ENCODE measurements around the gene CEP128.

CEP128 gene

DNA sequence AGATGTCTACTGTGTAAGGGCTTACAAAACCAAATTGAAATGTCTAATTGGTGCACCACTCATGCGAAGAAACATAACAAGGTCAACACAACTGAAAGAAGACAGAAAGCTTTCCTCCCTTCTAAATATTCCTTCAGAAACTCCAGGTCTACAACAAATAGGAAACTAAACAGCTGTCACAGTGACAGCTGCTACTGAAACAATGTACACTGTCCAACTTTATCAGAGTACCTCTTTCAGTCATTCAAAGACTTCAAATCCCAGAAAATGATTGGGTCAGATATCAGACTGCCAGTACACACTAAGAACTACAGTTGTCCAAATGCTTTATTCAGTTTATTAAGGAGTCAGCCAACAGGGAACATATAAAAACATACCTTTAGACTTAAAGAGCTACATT lies 35.2 kb downstream of the CEP128 start:
- TF ChIP-seq, protein P1, sequence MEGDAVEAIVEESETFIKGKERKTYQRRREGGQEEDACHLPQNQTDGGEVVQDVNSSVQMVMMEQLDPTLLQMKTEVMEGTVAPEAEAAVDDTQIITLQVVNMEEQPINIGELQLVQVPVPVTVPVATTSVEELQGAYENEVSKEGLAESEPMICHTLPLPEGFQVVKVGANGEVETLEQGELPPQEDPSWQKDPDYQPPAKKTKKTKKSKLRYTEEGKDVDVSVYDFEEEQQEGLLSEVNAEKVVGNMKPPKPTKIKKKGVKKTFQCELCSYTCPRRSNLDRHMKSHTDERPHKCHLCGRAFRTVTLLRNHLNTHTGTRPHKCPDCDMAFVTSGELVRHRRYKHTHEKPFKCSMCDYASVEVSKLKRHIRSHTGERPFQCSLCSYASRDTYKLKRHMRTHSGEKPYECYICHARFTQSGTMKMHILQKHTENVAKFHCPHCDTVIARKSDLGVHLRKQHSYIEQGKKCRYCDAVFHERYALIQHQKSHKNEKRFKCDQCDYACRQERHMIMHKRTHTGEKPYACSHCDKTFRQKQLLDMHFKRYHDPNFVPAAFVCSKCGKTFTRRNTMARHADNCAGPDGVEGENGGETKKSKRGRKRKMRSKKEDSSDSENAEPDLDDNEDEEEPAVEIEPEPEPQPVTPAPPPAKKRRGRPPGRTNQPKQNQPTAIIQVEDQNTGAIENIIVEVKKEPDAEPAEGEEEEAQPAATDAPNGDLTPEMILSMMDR (IDR thresholded peaks at IDR 0.05; ENCODE audit: low read depth, low read length, missing control alignments) = no peak
- no peak overlapping the region for H3K4me3 ChIP-seq (replicated peaks; ENCODE audit: low read depth, low read length)
- DNase-seq (ENCODE audit: extremely low read depth, low read depth) = no peak

DNA sequence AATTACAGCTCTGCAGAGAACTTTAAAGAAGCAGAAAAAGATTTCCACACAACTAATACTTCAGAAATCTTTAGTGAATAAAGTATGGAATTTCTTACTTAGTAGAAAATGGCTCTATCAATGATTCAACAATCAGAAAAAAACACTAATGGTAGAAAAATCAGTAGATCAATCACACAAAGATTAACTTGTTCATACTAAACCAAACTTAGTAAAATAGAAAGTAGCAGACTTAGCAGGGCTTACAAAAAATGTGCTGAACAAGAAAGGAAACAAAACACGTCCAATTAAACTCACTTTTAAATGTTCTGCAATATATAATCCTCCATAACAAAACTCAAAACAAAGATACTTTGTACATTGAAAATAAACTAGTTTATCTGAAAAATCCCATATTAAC lies 38.9 kb downstream of the CEP128 start:
- H3K4me3 ChIP-seq (replicated peaks; ENCODE audit: low read depth, low read length) = no peak overlapping the region
- TF ChIP-seq, protein P1 (IDR thresholded peaks at IDR 0.05; ENCODE audit: low read depth, low read length, missing control alignments) = no peak
- DNase-seq (ENCODE audit: extremely low read depth, low read depth) = no peak

DNA sequence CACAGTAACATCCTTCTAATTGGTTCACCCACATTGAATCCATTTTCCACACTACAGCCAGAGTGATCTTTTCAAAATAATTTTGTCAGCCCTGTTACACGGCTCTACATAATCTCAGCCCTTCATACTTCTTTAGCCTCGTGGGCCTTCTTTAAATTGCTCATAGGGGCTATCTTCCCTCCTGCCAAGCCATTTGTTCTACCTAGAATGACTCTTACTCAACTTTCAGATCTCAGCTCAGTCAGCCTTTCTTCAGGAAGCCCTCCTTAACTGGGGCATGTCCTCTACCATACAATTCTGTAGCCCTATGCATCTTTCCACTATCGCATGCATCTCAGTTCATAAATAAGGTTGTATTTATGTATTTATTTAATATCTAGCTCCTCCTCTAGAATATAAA lies 39.7 kb downstream of the CEP128 start:
- TF ChIP-seq, protein P1 (IDR thresholded peaks at IDR 0.05; ENCODE audit: low read depth, low read length, missing control alignments) = no peak
- DNase-seq (ENCODE audit: extremely low read depth, low read depth) = no peak
- no peak overlapping the region for H3K4me3 ChIP-seq (replicated peaks; ENCODE audit: low read depth, low read length)

DNA sequence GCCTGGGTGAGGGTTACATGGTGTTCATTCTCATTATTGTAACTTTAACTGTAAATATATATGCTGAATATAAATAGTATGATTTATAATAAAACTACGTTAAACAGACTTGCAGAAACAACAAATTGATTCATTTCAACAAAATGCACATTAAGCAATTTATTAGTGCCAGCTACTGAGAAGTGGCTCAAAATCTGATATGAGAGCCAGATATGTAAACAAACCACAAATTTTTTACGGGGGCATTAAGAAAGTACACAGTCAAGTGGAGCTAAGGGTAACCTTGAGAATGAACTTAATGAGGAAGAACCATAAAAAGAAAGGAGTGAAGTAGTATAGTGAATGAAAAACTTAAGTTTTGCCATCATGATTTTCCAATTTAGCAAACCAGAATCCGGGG lies 40.3 kb downstream of the CEP128 start:
- TF ChIP-seq, protein P1 (IDR thresholded peaks at IDR 0.05; ENCODE audit: low read depth, low read length, missing control alignments) = no peak
- H3K4me3 ChIP-seq (replicated peaks; ENCODE audit: low read depth, low read length) = no peak overlapping the region
- DNase-seq (ENCODE audit: extremely low read depth, low read depth) = no peak

DNA sequence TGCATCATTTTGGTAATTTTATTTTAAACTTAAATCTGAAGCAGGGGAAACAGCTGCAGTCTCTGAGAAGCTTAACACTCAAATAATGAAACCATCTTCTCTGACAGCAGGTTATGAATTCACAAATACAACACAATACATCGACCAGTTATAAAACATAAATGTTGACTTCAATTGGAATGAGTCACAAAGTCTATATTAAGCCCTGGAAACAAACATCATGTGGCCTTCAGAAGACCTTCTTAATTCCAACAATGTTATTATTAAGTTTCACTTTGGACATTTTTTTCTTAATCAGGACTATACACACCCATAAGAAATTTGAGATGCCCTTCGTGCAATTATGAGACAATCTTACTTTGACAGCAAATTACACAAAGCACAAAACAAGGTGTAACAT lies 68.9 kb downstream of the CEP128 start:
- no peak for DNase-seq (ENCODE audit: extremely low read depth, low read depth)
- TF ChIP-seq, protein P1 (IDR thresholded peaks at IDR 0.05; ENCODE audit: low read depth, low read length, missing control alignments) = no peak
- H3K4me3 ChIP-seq (replicated peaks; ENCODE audit: low read depth, low read length) = no peak overlapping the region

DNA sequence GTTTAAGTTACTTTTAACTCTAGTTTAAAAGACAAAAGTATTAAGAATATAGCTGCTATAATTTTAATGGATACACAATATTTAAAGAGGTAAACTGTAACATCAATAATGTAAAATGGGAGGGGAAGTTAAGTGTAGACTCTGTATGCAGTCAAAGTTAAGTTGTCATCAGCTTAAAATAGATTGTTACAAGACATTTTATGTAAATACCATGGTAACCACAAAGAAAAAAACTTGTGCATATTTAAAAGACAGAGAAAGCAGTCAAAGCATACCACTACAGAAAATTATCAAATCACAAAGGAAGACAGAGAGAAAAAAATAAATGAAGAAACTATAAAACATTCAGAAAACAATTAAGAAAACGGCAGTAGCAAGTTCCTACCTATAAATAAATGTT lies 73.3 kb downstream of the CEP128 start:
- no peak for DNase-seq (ENCODE audit: extremely low read depth, low read depth)
- TF ChIP-seq, protein P1 (IDR thresholded peaks at IDR 0.05; ENCODE audit: low read depth, low read length, missing control alignments) = no peak
- no peak overlapping the region for H3K4me3 ChIP-seq (replicated peaks; ENCODE audit: low read depth, low read length)

DNA sequence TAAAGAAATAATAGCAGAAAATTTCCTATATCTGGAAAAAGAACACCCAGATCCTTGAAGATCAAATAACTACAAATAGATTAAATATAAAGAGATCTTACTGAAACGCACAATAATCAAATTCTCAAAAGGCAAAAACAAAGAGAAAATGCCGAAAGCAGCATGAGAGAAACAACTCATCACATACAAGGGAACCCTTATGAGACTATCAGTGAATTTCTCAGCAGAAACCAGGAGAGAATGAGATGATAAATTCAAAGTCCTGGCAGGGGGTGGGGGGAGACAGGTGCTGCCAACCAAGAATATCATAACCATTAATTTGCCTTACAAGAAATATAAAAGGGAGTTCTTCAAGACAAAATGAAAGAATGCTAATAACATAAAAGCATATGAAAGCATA lies 73.7 kb downstream of the CEP128 start:
- TF ChIP-seq, protein P1 (IDR thresholded peaks at IDR 0.05; ENCODE audit: low read depth, low read length, missing control alignments) = no peak

More for the DNA sequence above, 73.7 kb downstream of the CEP128 start:
- DNase-seq (ENCODE audit: extremely low read depth, low read depth) = no peak
- no peak overlapping the region for H3K4me3 ChIP-seq (replicated peaks; ENCODE audit: low read depth, low read length)

Data from HFF-Myc (cell line).